Subcutaneous adipose tissue (tissue), 4 donors: ENCODE results near the gene GATAD2B. TPM values are rescaled to one million over a fixed set of nuclear protein-coding genes. Genes with fewer than 3 reads are reported as not detected.

Experiments used
- CTCF ChIP-seq: fragments of 450-650 bp; IDR thresholded peaks from one replicate; pipeline ENCODE4 v1.5.1; 2016; ENCODE audit warnings: low read depth, mild to moderate bottlenecking, control low read depth, antibody characterized with exemption, moderate library complexity
- total RNA-seq, 4 donors: library from RNA; depleted of rRNA; stranded (reverse); fragments of >200 nt; gene quantifications; one replicate each; pipeline ENCODE4 v1.1.0, GENCODE V29; 2016

The GATAD2B gene
- total RNA-seq, 4 donors from 2014 or later, result 14.3 to 22.3 (median 18.1) TPM

- TF ChIP-seq CTCF, result no peak
Measured at GRCh38 chr1:153958111-153958960, 35.6 kb upstream of the GATAD2B start, which contains the start of gene CRTC2. CRTC2 (minus strand) TSS chr1:153958612; CDS start chr1:153958497, 115 bp downstream.

GRCh38 chr1:153957744-153958110, 35.0 kb upstream of the GATAD2B start:
- TF ChIP-seq CTCF, result no peak

GRCh38 chr1:153956997-153957715, 34.4 kb upstream of the GATAD2B start:
- TF ChIP-seq CTCF, result no peak

- no peak for TF ChIP-seq CTCF
Measured at GRCh38 chr1:153954826-153955225, 32.1 kb upstream of the GATAD2B start.

GRCh38 chr1:153953859-153954365, 31.1 kb upstream of the GATAD2B start:
- TF ChIP-seq CTCF, result no peak

- no peak for TF ChIP-seq CTCF
Measured at GRCh38 chr1:153951801-153952200, 29.0 kb upstream of the GATAD2B start.

- TF ChIP-seq CTCF, result no peak
Measured at GRCh38 chr1:153951183-153951582, 28.4 kb upstream of the GATAD2B start.
